Gastrocnemius medialis (tissue), 4 donors: ENCODE results near the gene AKR7A3. TPM values are rescaled to one million over a fixed set of nuclear protein-coding genes. Genes with fewer than 3 reads are reported as not detected.

ENCODE experiments used
- ATAC-seq, 2 donors: fragments of 150-250 bp; one replicate each; pipeline ENCODE4 v1.9.1; 2016
- DNase-seq, 2 donors: peaks; one replicate each; pipeline ENCODE4 v3.0.0-alpha.2; 2019
- H3K27ac ChIP-seq, 4 donors: fragments of 200-600 bp; sonication (generic); 1 replicate in 1 of 4; 2 replicates in 3 of 4; pipeline ENCODE4 v1.5.1; 2016 to 2018; ENCODE audit warnings: mild to moderate bottlenecking in 2 of 4, moderate library complexity in 1 of 4
- H3K27me3 ChIP-seq, 3 donors: fragments of 200-600 bp; sonication (generic) in 2 of 3; 1 replicate in 1 of 3; 2 replicates in 2 of 3; pipeline versions ENCODE4 v1.5.1 to v1.6.0; 2016 to 2019; ENCODE audit warnings: mild to moderate bottlenecking in 1 of 3, moderate library complexity in 1 of 3
- H3K36me3 ChIP-seq, 2 donors: fragments of 200-600 bp; sonication (generic) in 1 of 2; one replicate each; pipeline ENCODE4 v1.5.1; 2017 to 2018
- H3K4me1 ChIP-seq, 2 donors: fragments of 200-600 bp; sonication (generic) in 1 of 2; one replicate each; pipeline ENCODE4 v1.5.1; 2016 to 2017; ENCODE audit warnings: mild to moderate bottlenecking in 2 of 2
- H3K4me3 ChIP-seq, 4 donors: fragments of 200-600 bp; sonication (generic) in 3 of 4; 1 replicate in 1 of 4; 2 replicates in 3 of 4; pipeline ENCODE4 v1.5.1; 2016 to 2019; ENCODE audit warnings: mild to moderate bottlenecking in 2 of 4
- H3K9me3 ChIP-seq, 3 donors: fragments of 200-600 bp; sonication (generic) in 2 of 3; 1 replicate in 1 of 3; 2 replicates in 2 of 3; pipeline ENCODE4 v1.5.1; 2016 to 2019
- CTCF ChIP-seq, 5 experiments: fragments of 450-650 bp in 3 of 5; fragments of 200-600 bp in 2 of 5; sonication (generic) in 2 of 5; IDR thresholded peaks in 4 of 5; conservative IDR thresholded peaks in 1 of 5; 1 replicate in 4 of 5; 2 replicates in 1 of 5; pipeline ENCODE4 v1.5.1; 2016 to 2019; ENCODE audit warnings: antibody characterized with exemption in 5 of 5, mild to moderate bottlenecking in 3 of 5, moderate library complexity in 3 of 5
- POLR2A ChIP-seq, 2 donors: fragments of 450-650 bp; IDR thresholded peaks; one replicate each; pipeline ENCODE4 v1.6.1; 2017; ENCODE audit warnings: antibody characterized with exemption in 2 of 2, mild to moderate bottlenecking in 2 of 2, moderate library complexity in 2 of 2
- in situ Hi-C, 4 donors: fragments of 200-750 bp; cut with MboI; loops; one replicate each; pipeline versions ENCODE4 v1.15.0 to v1.8.0; 2017; ENCODE audit warnings: low sequenced_read_pairs in 4 of 4
- intact Hi-C: fragments of 100-400 bp; cut with DNase I; formaldehyde crosslinking; loops from one replicate; pipeline ENCODE4 v1.15.1; 2023; ENCODE audit warnings: low total_unique reads
- total RNA-seq, 4 donors: library from RNA; depleted of rRNA; stranded (reverse); fragments of >200 nt; gene quantifications; one replicate each; pipeline versions ENCODE4 v1.1.0 to v1.2.3, GENCODE V29; 2016

AKR7A3 gene
- total RNA-seq, 4 donors from 2014 or later, result 0.17 to 0.61 (median 0.32) TPM

DNA sequence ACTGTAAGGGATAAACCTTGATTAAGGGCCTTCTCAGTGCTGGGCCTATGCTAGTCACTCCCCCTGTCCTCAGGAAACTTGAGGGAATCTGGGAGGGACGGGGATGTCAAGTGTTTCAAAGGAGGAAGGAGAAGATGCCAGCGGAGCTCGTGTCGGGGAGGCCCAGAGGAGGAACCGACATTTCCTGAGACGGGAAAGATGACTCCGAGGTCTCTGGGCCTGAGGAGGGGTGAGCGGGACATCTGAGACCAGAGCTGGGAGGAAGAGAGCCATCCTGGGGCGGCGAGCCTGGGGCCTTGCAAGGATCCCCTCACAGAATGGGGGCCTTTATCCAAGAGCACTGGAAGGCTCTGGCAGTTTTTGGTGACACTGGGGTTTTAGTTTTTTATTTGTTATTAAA is 33.9 kb upstream of the AKR7A3 start:
- H3K27me3 ChIP-seq, result no peaks in the 10 kb centered on the region
- H3K4me3 ChIP-seq, result no peak overlapping the region
- no peak overlapping the region for H3K27ac ChIP-seq
- no peaks in the 10 kb centered on the region for H3K9me3 ChIP-seq
- intact Hi-C loops (no loop called here), in situ Hi-C loops (no loop called here)
- no peaks in the 10 kb centered on the region for H3K4me1 ChIP-seq
- ATAC-seq (no peak), DNase-seq (peak in 1 of 2 donors; percentile 12)
- H3K36me3 ChIP-seq, result peaks cover 0 to 68% of the 10 kb centered on the region in 2 donors
- TF ChIP-seq CTCF (IDR thresholded peaks at IDR 0.05 in 4 of 5, conservative IDR thresholded peaks at IDR 0.05 in 1 of 5) (no peak), POLR2A (IDR thresholded peaks at IDR 0.05) (no peak)

GRCh38 chr1:19321071-19321470 is 32.5 kb upstream of the AKR7A3 start:
- no peaks in the 10 kb centered on the region for H3K27me3 ChIP-seq
- no peak overlapping the region for H3K4me3 ChIP-seq
- H3K9me3 ChIP-seq, result no peaks in the 10 kb centered on the region
- peaks cover 0 to 54% of the 10 kb centered on the region in 2 donors for H3K36me3 ChIP-seq
- DNase-seq, result no peak
- H3K27ac ChIP-seq, result no peak overlapping the region
- H3K4me1 ChIP-seq, result no peaks in the 10 kb centered on the region
- intact Hi-C loops (no loop called here), in situ Hi-C loops (no loop called here)
- no peak for TF ChIP-seq CTCF (IDR thresholded peaks at IDR 0.05 in 4 of 5, conservative IDR thresholded peaks at IDR 0.05 in 1 of 5)
- no peak for TF ChIP-seq POLR2A (IDR thresholded peaks at IDR 0.05)
- no peak for ATAC-seq

- ATAC-seq (no peak), DNase-seq (no peak)
- no peak for TF ChIP-seq POLR2A (IDR thresholded peaks at IDR 0.05)
- no peak for TF ChIP-seq CTCF (IDR thresholded peaks at IDR 0.05 in 4 of 5, conservative IDR thresholded peaks at IDR 0.05 in 1 of 5)
- Histone ChIP-seq H3K27ac (no peak overlapping the region), H3K4me1 (no peaks in the 10 kb centered on the region), H3K36me3 (peaks cover 0 to 35% of the 10 kb centered on the region in 2 donors), H3K27me3 (no peaks in the 10 kb centered on the region), H3K4me3 (no peak overlapping the region), H3K9me3 (no peaks in the 10 kb centered on the region)
- intact Hi-C loops (loop anchor here (10.0 kb wide), 1 partner anchor 336 kb away; no protein-coding TSS in a partner anchor), in situ Hi-C loops (no loop called here)
Measured at GRCh38 chr1:19319196-19319595, 30.6 kb upstream of the AKR7A3 start.

DNA sequence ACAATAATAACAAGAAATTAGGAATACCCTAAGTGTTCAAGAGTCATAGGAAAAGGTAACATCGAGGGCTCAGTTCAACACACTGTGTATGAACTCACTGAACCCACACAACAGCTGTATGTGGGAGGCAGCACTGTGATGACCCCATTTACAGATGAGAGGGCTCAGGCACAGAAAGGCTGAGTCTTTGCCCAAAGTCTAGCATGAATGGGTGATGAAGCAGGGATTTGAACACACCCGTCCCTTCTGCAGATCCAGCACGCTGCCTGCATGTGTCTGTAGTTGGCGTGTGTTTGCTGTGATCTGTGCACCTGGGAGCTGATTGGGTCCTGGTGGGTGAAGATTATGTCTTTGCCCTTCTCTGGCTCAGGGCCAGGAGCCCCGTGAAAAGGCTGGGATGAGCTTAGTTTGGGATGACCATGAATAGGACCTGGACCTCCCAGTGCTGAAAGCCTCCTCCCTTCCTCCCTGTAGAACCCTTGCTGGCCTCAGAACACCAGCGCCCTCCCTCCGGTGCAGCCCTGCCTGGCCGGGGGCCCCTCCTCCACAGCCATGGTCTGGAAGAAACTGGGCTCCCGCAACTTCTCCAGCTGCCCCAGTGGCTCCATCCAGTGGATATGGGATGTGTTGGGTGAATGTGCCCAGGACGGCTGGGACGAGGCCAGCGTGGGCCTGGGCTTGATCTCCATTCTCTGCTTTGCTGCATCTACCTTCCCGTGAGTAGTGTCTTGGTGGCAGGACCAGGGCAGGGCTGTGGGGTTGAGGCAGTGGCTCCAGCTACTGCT is 28.7 kb upstream of the AKR7A3 start:
- H3K27ac ChIP-seq, result no peak overlapping the region
- H3K4me3 ChIP-seq, result no peak overlapping the region
- peaks cover 0 to 22% of the 10 kb centered on the region in 2 donors for H3K36me3 ChIP-seq
- no peak for DNase-seq
- TF ChIP-seq CTCF (IDR thresholded peaks at IDR 0.05 in 4 of 5, conservative IDR thresholded peaks at IDR 0.05 in 1 of 5), result no peak
- TF ChIP-seq POLR2A (IDR thresholded peaks at IDR 0.05), result no peak
- ATAC-seq, result no peak
- H3K27me3 ChIP-seq, result no peaks in the 10 kb centered on the region
- H3K4me1 ChIP-seq, result peaks cover 9 to 10% of the 10 kb centered on the region in 2 donors
- intact Hi-C loops, result loop anchor here (10.0 kb wide), 1 partner anchor 337 kb away; no protein-coding TSS in a partner anchor
- H3K9me3 ChIP-seq, result no peaks in the 10 kb centered on the region
- in situ Hi-C loops, result no loop called here
